Measurements from ENCODE around the gene TMEM184A. TPM values are rescaled to one million over a fixed set of nuclear protein-coding genes. Genes with fewer than 3 reads are reported as not detected.

The TMEM184A gene
- total and polyA plus RNA-seq, 2 experiments from 2014 or later = not detected

- H3K4me1 ChIP-seq (ENCODE audit: insufficient read depth) = peaks cover 6% of the 10 kb centered on the region
- no peak for DNase-seq
- no peaks in the 10 kb centered on the region for H3K9me3 ChIP-seq (ENCODE audit: low read depth)
- H3K9me2 ChIP-seq (ENCODE audit: insufficient read depth) = no peaks in the 10 kb centered on the region
- H3K79me2 ChIP-seq (ENCODE audit: insufficient read depth) = no peaks in the 10 kb centered on the region
- 81 to 84% methylated on average over 14 of the region's 14 CpGs for WGBS, 2 experiments (ENCODE audit: low coverage in 1 of 2, low lambda C conversion rate in 2 of 2, missing lambda C conversion rate in 2 of 2)
- H3K4me3 ChIP-seq = no peak overlapping the region
- no peaks in the 10 kb centered on the region for H3K27me3 ChIP-seq (replicated peaks; ENCODE audit: insufficient read depth)
- H4K20me1 ChIP-seq (ENCODE audit: insufficient read depth) = no peaks in the 10 kb centered on the region
- no peaks in the 10 kb centered on the region for H3K36me3 ChIP-seq (ENCODE audit: low read depth)
- TF ChIP-seq EZH2phosphoT487 (IDR thresholded peaks at IDR 0.05; ENCODE audit: insufficient read depth, low read depth) = no peak
- peaks cover 4% of the 10 kb centered on the region; the same call in 1 of the 2 replicates for H3F3A ChIP-seq (ENCODE audit: insufficient read depth)
- no peak overlapping the region for H3K9ac ChIP-seq
- in situ Hi-C loops (cut with MboI) = no loop called here
- no peak overlapping the region for H3K27ac ChIP-seq
- no peak overlapping the region for H2AFZ ChIP-seq
- no peak overlapping the region for H3K4me2 ChIP-seq (ENCODE audit: unreplicated experiment)
Measured at GRCh38 chr7:1509226-1509625, 46.8 kb downstream of the TMEM184A start.

- H4K20me1 ChIP-seq (ENCODE audit: insufficient read depth) = no peaks in the 10 kb centered on the region
- no peaks in the 10 kb centered on the region for H3K9me3 ChIP-seq (ENCODE audit: low read depth)
- peaks cover 4% of the 10 kb centered on the region; the same call in 1 of the 2 replicates for H3F3A ChIP-seq (ENCODE audit: insufficient read depth)
- H3K4me2 ChIP-seq (ENCODE audit: unreplicated experiment) = no peak overlapping the region
- peaks cover 8% of the 10 kb centered on the region for H3K79me2 ChIP-seq (ENCODE audit: insufficient read depth)
- no peak overlapping the region for H3K27ac ChIP-seq
- WGBS, 2 experiments (ENCODE audit: low coverage in 1 of 2, low lambda C conversion rate in 2 of 2, missing lambda C conversion rate in 2 of 2) = 71 to 84% methylated on average over 9 to 10 of the region's 10 CpGs
- in situ Hi-C loops (cut with MboI) = no loop called here
- TF ChIP-seq EZH2phosphoT487 (IDR thresholded peaks at IDR 0.05; ENCODE audit: insufficient read depth, low read depth) (no peak), EZH2 (IDR thresholded peaks at IDR 0.05; ENCODE audit: insufficient read depth, poor library complexity, severe bottlenecking) (no peak)
- no peak for DNase-seq
- H3K9ac ChIP-seq = no peak overlapping the region
- no peaks in the 10 kb centered on the region for H3K4me1 ChIP-seq (ENCODE audit: insufficient read depth)
- H3K9me2 ChIP-seq (ENCODE audit: insufficient read depth) = no peaks in the 10 kb centered on the region
- no peaks in the 10 kb centered on the region for H3K27me3 ChIP-seq (replicated peaks; ENCODE audit: insufficient read depth)
- H3K36me3 ChIP-seq (ENCODE audit: low read depth) = no peaks in the 10 kb centered on the region
- H2AFZ ChIP-seq = no peak overlapping the region
- H3K4me3 ChIP-seq = no peak overlapping the region
Measured at GRCh38 chr7:1508277-1508758, 47.7 kb downstream of the TMEM184A start.

GRCh38 chr7:1505731-1506550, 50.1 kb downstream of the TMEM184A start:
- Histone ChIP-seq H3F3A (ENCODE audit: insufficient read depth) (peaks cover 4% of the 10 kb centered on the region; the same call in 1 of the 2 replicates), H4K20me1 (ENCODE audit: insufficient read depth) (no peaks in the 10 kb centered on the region), H3K9me2 (ENCODE audit: insufficient read depth) (no peaks in the 10 kb centered on the region), H3K4me2 (ENCODE audit: unreplicated experiment) (no peak overlapping the region), H3K36me3 (ENCODE audit: low read depth) (no peaks in the 10 kb centered on the region), H2AFZ (no peak overlapping the region), H3K79me2 (ENCODE audit: insufficient read depth) (peaks cover 31% of the 10 kb centered on the region), H3K4me3 (no peak overlapping the region), H3K27me3 (replicated peaks; ENCODE audit: insufficient read depth) (no peaks in the 10 kb centered on the region), H3K27ac (no peak overlapping the region), H3K4me1 (ENCODE audit: insufficient read depth) (no peaks in the 10 kb centered on the region; the same call in 1 of the 2 replicates), H3K9me3 (ENCODE audit: low read depth) (no peaks in the 10 kb centered on the region), H3K9ac (no peak overlapping the region)
- in situ Hi-C loops (cut with MboI) = no loop called here
- 69 to 73% methylated on average over 31 of the region's 35 CpGs for WGBS, 2 experiments (ENCODE audit: low coverage in 1 of 2, low lambda C conversion rate in 2 of 2, missing lambda C conversion rate in 2 of 2)
- TF ChIP-seq EZH2 (IDR thresholded peaks at IDR 0.05; ENCODE audit: insufficient read depth, poor library complexity, severe bottlenecking) = no peak
- TF ChIP-seq EZH2phosphoT487 (IDR thresholded peaks at IDR 0.05; ENCODE audit: insufficient read depth, low read depth) = no peak
- no peak for DNase-seq

GRCh38 chr7:1503816-1504775, 51.9 kb downstream of the TMEM184A start, which contains the start of gene INTS1:
Gene INTS1, minus strand, starts transcription at chr7:1504389. Its CDS starts 429 bp downstream, at chr7:1503960.
- no peaks in the 10 kb centered on the region for H3K36me3 ChIP-seq (ENCODE audit: low read depth)
- TF ChIP-seq EZH2phosphoT487 (IDR thresholded peaks at IDR 0.05; ENCODE audit: insufficient read depth, low read depth) = no peak
- TF ChIP-seq EZH2 (IDR thresholded peaks at IDR 0.05; ENCODE audit: insufficient read depth, poor library complexity, severe bottlenecking) = no peak
- H4K20me1 ChIP-seq (ENCODE audit: insufficient read depth) = no peaks in the 10 kb centered on the region
- DNase-seq = peak; percentile 96
- no peaks in the 10 kb centered on the region; the same call in 1 of the 2 replicates for H3K4me1 ChIP-seq (ENCODE audit: insufficient read depth)
- H3K27me3 ChIP-seq (replicated peaks; ENCODE audit: insufficient read depth) = no peaks in the 10 kb centered on the region
- H3K27ac ChIP-seq = no peak within 1 kb of the TSS; the same call in 1 of the 2 replicates
- H3F3A ChIP-seq (ENCODE audit: insufficient read depth) = peaks cover 4% of the 10 kb centered on the region; the same call in 1 of the 2 replicates
- no peaks in the 10 kb centered on the region for H3K9me2 ChIP-seq (ENCODE audit: insufficient read depth)
- 0 to 1% methylated on average over 70 to 91 of the region's 118 CpGs for WGBS, 2 experiments (ENCODE audit: low coverage in 1 of 2, low lambda C conversion rate in 2 of 2, missing lambda C conversion rate in 2 of 2)
- in situ Hi-C loops (cut with MboI) = no loop called here
- H3K4me3 ChIP-seq = peak within 1 kb of the TSS; percentile 88
- H2AFZ ChIP-seq = peak within 1 kb of the TSS; percentile 77
- peaks cover 39% of the 10 kb centered on the region for H3K79me2 ChIP-seq (ENCODE audit: insufficient read depth)
- no peaks in the 10 kb centered on the region for H3K9me3 ChIP-seq (ENCODE audit: low read depth)
- peak within 1 kb of the TSS; percentile 84 for H3K9ac ChIP-seq
- peak within 1 kb of the TSS; percentile 90 for H3K4me2 ChIP-seq (ENCODE audit: unreplicated experiment)

Measured in GM23248 (cell line).